K562 (cell line): ENCODE data around the gene MMP21. TPM values are rescaled to one million over a fixed set of nuclear protein-coding genes. Genes with fewer than 3 reads are reported as not detected.

Source experiments
- ATAC-seq: fragments of 200-7000 bp; cut with Tn5 transposase; 3 replicates; pipeline ENCODE4 v1.9.1; 2020; ENCODE audit warnings: moderate library complexity
- BruUV-seq: library from RNA; stranded (reverse); fragments of 400-500 nt; replicated peaks from 2 replicates; lab custom pipeline; 2021; lab: Mats Ljungman, UMichigan
- CTCF ChIA-PET: fragments of 300-600 bp; formaldehyde crosslinking; extraction: SDS; loops from one replicate; lab custom pipeline; 2021; ENCODE audit warnings: low intra/inter-chr PET ratio; lab: Yijun Ruan, JAX
- POLR2A ChIA-PET: fragments of 300-600, 350-650 bp; sonication (Branson Sonifier 250); formaldehyde crosslinking; extraction: SDS; loops from one replicate; lab custom pipeline; 2021; ENCODE audit warnings: antibody characterized with exemption, inconsistent platforms; lab: Yijun Ruan, JAX
- DNase-seq, 4 experiments: peaks; one replicate each; pipeline versions ENCODE4 v3.0.0 to v3.0.0-alpha.2; 2011 to 2018; ENCODE audit warnings: low spot score in 3 of 4, mixed read lengths in 3 of 4; ENCODE audit errors: extremely low read depth in 1 of 4
- FAIRE-seq: peaks from 2 replicates; lab custom pipeline; 2011; peaks lifted over from hg19 to GRCh38; lab: Jason Lieb, UNC
- H2AFZ ChIP-seq: 2 replicates; pipeline ENCODE4 v1.6.0; 2011; ENCODE audit warnings: low read depth, low read length, control low read depth, inconsistent platforms
- H3K27ac ChIP-seq: fragments of 200-600 bp; 3 replicates; pipeline ENCODE4 v1.8.0; 2011; ENCODE audit warnings: low read depth, mild to moderate bottlenecking, control low read depth, inconsistent platforms, low read length, moderate library complexity, mixed read lengths; ENCODE audit errors: extremely low read depth
- H3K27me3 ChIP-seq, 2 experiments: fragments of 300-600 bp in 1 of 2; 2 replicates in 1 of 2; 3 replicates in 1 of 2; pipeline versions ENCODE4 v1.6.0 to v1.8.0; 2011; ENCODE audit warnings: inconsistent platforms in 2 of 2, low read length in 2 of 2, mild to moderate bottlenecking in 1 of 2, mixed read lengths in 1 of 2, moderate library complexity in 1 of 2; ENCODE audit not compliant: control insufficient read depth in 2 of 2, insufficient read depth in 2 of 2
- H3K36me3 ChIP-seq: fragments of 300-600 bp; 3 replicates; pipeline ENCODE4 v1.8.0; 2011; ENCODE audit warnings: mild to moderate bottlenecking, low read length, inconsistent platforms; ENCODE audit not compliant: control insufficient read depth, insufficient read depth
- H3K4me1 ChIP-seq, 2 experiments: fragments of 200-600 bp in 1 of 2; replicated peaks in 1 of 2; 2 replicates in 1 of 2; 3 replicates in 1 of 2; pipeline versions ENCODE4 v1.5.1 to v1.8.0; 2011; ENCODE audit warnings: inconsistent platforms in 2 of 2, low read length in 2 of 2, mild to moderate bottlenecking in 1 of 2, mixed read lengths in 1 of 2, moderate library complexity in 1 of 2; ENCODE audit not compliant: control insufficient read depth in 2 of 2, insufficient read depth in 2 of 2
- H3K4me2 ChIP-seq: 2 replicates; pipeline ENCODE4 v1.6.1; 2011; ENCODE audit warnings: low read length, control low read depth, inconsistent platforms, mixed read lengths; ENCODE audit not compliant: insufficient read depth
- H3K4me3 ChIP-seq: fragments of 200-600 bp; sonication (generic), shearing (Covaris generic); 2 replicates; pipeline ENCODE4 v1.5.1; 2016; ENCODE audit warnings: control low read depth, inconsistent platforms
- H3K79me2 ChIP-seq: fragments of 200-600 bp; 3 replicates; pipeline ENCODE4 v1.8.0; 2011; ENCODE audit warnings: low read length, inconsistent platforms; ENCODE audit not compliant: control insufficient read depth, insufficient read depth
- H3K9ac ChIP-seq, 2 experiments: 2 replicates each; pipeline versions ENCODE4 v1.6.0 to v1.6.1; 2011; ENCODE audit warnings: low read depth in 2 of 2, low read length in 2 of 2, control low read depth in 1 of 2, inconsistent platforms in 1 of 2, mild to moderate bottlenecking in 1 of 2, mixed read lengths in 1 of 2; ENCODE audit not compliant: insufficient read depth in 1 of 2
- H3K9me1 ChIP-seq: one replicate; pipeline ENCODE4 v1.6.0; 2011; ENCODE audit warnings: inconsistent platforms, mild to moderate bottlenecking, low read length, moderate library complexity; ENCODE audit not compliant: control insufficient read depth, insufficient read depth
- H3K9me3 ChIP-seq: replicated peaks from 2 replicates; pipeline ENCODE4 v1.5.1; 2011; ENCODE audit warnings: low read depth, low read length, inconsistent platforms; ENCODE audit not compliant: control insufficient read depth, insufficient read depth
- H4K20me1 ChIP-seq: replicated peaks from 2 replicates; pipeline ENCODE4 v1.6.1; 2011; ENCODE audit warnings: low read length, inconsistent platforms, mixed read lengths; ENCODE audit not compliant: control insufficient read depth, insufficient read depth
- SMAD1 ChIP-seq: fragments of 150-350 bp; IDR thresholded peaks from 2 replicates; pipeline ENCODE4 v1.6.1; 2014; ENCODE audit warnings: low read length, low read depth; ENCODE audit not compliant: partially characterized antibody
- SMC3 ChIP-seq: conservative IDR thresholded peaks from 2 replicates; pipeline ENCODE4 v1.6.1; 2011; ENCODE audit warnings: low read depth, low read length, improper control_type of control experiment; ENCODE audit not compliant: insufficient read depth
- U2AF1 ChIP-seq: fragments of 200-400 bp; formaldehyde crosslinking; optimal IDR thresholded peaks from 2 replicates; pipeline ENCODE3; 2017; ENCODE audit warnings: mild to moderate bottlenecking, low read depth, low read length, moderate library complexity
- ZBTB34 ChIP-seq: fragments of 250-450 bp; sonication (Bioruptor Pico); IDR thresholded peaks from 2 replicates; pipeline ENCODE4 v1.8.0; 2021; ENCODE audit warnings: mild to moderate bottlenecking, moderate library complexity
- WGBS: fragments of 100-300 bp; shearing (Covaris generic); methylation state at CpG from one replicate; pipeline ENCODE4 v1.1.6; 2016; ENCODE audit warnings: low coverage, mixed read lengths; ENCODE audit not compliant: insufficient coverage; ENCODE audit errors: missing lambda C conversion rate; 5-methylcytosine and 5-hydroxymethylcytosine counted together
- in situ Hi-C: fragments of 300-500 bp; cut with MboI; formaldehyde crosslinking; loops from 4 replicates; pipeline ENCODE4 v1.15.0; 2018; ENCODE audit warnings: inconsistent platforms, mixed read lengths
- intact Hi-C: fragments of 100-400 bp; cut with micrococcal nuclease; formaldehyde crosslinking; loops from 2 replicates; pipeline ENCODE4 v1.14.2; 2022
- polyA plus RNA-seq, 8 experiments: library from polyadenylated mRNA; depleted of rRNA in 4 of 8; stranded (reverse) in 5 of 8; unstranded in 3 of 8; fragments of >200 nt; fragmentation: Nextera tagmentation in 2 of 8; fragmentation: Illumina TruSeq in 1 of 8; extraction: Ambion mirVana in 2 of 8; extraction: Trizol in 1 of 8; gene quantifications; 2 replicates each; pipeline versions ENCODE4 v1.2.1 to v1.2.3, GENCODE V29; 2011 to 2014; ENCODE audit warnings: inconsistent platforms in 1 of 8, missing spikeins in 1 of 8
- total RNA-seq, 7 experiments: library from RNA; depleted of rRNA in 6 of 7; stranded (reverse); fragments of >200 nt in 6 of 7; fragmentation: Illumina TruSeq in 2 of 7; extraction: Trizol in 2 of 7; gene quantifications; 2 replicates each; pipeline versions ENCODE4 v1.2.1 to v1.2.3, GENCODE V29; 2011 to 2021; ENCODE audit warnings: low replicate concordance in 1 of 7
- TF ChIP-seq, protein P1 (sequence below), 2 experiments: fragments of 450-650 bp; conservative IDR thresholded peaks; 2 replicates each; pipeline ENCODE4 v1.6.1; 2017; ENCODE audit warnings: mild to moderate bottlenecking in 2 of 2, moderate library complexity in 2 of 2
- TF ChIP-seq, protein P2 (sequence below): IDR thresholded peaks from 2 replicates; pipeline ENCODE4 v1.6.1; 2012; ENCODE audit warnings: low read depth, low read length, improper control_type of control experiment, borderline replicate concordance

MMP21 gene
- total and polyA plus RNA-seq, 9 of the 15 experiments (the other 6 are each of a cell fraction or from before 2014, with no cell fraction given) = not detected

GRCh38 chr10:125734148-125734547, 41.5 kb downstream of the MMP21 start:
- 100% methylated on average over 1 of the region's 1 CpG for WGBS
- intact Hi-C loops (no loop called here), in situ Hi-C loops (no loop called here)
- DNase-seq (no peak), FAIRE-seq (no peak), ATAC-seq (no peak)
- H3K27me3 ChIP-seq = no peaks in the 10 kb centered on the region
- H3K9me3 ChIP-seq = no peaks in the 10 kb centered on the region
- TF ChIP-seq, protein P1, sequence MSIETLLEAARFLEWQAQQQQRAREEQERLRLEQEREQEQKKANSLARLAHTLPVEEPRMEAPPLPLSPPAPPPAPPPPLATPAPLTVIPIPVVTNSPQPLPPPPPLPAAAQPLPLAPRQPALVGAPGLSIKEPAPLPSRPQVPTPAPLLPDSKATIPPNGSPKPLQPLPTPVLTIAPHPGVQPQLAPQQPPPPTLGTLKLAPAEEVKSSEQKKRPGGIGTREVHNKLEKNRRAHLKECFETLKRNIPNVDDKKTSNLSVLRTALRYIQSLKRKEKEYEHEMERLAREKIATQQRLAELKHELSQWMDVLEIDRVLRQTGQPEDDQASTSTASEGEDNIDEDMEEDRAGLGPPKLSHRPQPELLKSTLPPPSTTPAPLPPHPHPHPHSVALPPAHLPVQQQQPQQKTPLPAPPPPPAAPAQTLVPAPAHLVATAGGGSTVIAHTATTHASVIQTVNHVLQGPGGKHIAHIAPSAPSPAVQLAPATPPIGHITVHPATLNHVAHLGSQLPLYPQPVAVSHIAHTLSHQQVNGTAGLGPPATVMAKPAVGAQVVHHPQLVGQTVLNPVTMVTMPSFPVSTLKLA (conservative IDR thresholded peaks at IDR 0.05) = no peak
- no peak for TF ChIP-seq U2AF1
- no peak for TF ChIP-seq SMAD1
- TF ChIP-seq, protein P2, sequence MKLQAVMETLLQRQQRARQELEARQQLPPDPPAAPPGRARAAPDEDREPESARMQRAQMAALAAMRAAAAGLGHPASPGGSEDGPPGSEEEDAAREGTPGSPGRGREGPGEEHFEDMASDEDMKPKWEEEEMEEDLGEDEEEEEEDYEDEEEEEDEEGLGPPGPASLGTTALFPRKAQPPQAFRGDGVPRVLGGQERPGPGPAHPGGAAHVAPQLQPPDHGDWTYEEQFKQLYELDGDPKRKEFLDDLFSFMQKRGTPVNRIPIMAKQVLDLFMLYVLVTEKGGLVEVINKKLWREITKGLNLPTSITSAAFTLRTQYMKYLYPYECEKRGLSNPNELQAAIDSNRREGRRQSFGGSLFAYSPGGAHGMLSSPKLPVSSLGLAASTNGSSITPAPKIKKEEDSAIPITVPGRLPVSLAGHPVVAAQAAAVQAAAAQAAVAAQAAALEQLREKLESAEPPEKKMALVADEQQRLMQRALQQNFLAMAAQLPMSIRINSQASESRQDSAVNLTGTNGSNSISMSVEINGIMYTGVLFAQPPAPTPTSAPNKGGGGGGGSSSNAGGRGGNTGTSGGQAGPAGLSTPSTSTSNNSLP = no peak
- no peak for TF ChIP-seq SMC3
- no peak for TF ChIP-seq ZBTB34 (CRISPR knock-in tag)
- POLR2A ChIA-PET = no interaction called here
- H3K9ac ChIP-seq = no peak overlapping the region
- no peaks in the 10 kb centered on the region for H3K9me1 ChIP-seq
- no peak overlapping the region for H3K4me3 ChIP-seq
- H3K27ac ChIP-seq = no peak overlapping the region
- no TSS peak for BruUV-seq
- H3K79me2 ChIP-seq = no peaks in the 10 kb centered on the region
- no peak overlapping the region for H2AFZ ChIP-seq
- H3K36me3 ChIP-seq = peaks cover 97% of the 10 kb centered on the region
- H3K4me2 ChIP-seq = no peak overlapping the region
- no peaks in the 10 kb centered on the region for H3K4me1 ChIP-seq
- no peaks in the 10 kb centered on the region for H4K20me1 ChIP-seq
- CTCF ChIA-PET = no interaction called here
